MV-4-11 (cell line): Measurements from ENCODE around the gene KIF26A.

Experiments
- DNase-seq: peaks from one replicate; lab custom pipeline; 2025; lab: John Stamatoyannopoulos, UW

The KIF26A gene

DNA sequence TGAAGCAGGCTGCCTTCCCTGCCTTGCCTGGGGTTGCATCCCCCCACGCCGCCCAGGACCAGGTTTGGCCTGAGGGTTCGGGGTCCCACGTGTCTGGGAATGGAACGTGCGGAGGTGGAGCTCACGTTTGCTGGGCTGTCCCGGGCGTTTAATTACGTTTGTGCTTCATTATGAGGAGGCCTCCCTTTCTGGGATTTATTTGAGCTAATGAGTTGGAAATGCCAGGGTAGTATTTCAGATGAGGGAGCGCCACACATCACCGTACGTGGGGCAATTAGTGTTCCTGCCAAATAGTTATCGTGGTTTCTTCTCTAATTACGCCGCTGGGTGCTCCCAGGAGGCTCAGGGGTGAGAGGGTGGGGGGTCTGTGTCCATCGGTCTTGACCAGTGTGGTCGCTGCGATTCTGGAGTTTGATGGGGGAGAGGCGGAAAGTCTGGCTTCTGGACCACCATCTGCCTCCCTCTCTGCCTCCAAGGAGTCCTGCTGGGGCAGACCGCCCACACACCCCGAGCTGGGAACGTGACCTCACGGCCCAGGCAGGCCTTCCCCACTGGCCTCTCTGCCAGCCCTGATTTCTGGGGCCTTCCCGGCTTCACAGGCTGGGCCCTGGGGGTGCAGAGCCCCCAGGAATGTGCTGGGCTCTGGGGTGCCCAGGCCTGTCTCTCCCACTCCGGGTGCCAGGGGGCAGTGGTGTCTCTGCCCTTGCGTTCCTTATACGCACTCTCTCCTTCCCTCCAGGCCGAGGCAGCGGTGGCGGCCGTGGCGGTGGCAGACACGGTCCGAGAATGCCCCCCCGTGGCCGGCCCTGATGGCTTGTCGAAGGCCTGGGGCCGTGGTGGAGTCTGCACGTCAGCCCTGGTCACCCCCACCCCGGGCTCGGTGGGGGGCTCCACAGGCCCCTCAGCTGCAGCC is 18.9 kb downstream of the KIF26A start:
- DNase-seq = no peak

DNA sequence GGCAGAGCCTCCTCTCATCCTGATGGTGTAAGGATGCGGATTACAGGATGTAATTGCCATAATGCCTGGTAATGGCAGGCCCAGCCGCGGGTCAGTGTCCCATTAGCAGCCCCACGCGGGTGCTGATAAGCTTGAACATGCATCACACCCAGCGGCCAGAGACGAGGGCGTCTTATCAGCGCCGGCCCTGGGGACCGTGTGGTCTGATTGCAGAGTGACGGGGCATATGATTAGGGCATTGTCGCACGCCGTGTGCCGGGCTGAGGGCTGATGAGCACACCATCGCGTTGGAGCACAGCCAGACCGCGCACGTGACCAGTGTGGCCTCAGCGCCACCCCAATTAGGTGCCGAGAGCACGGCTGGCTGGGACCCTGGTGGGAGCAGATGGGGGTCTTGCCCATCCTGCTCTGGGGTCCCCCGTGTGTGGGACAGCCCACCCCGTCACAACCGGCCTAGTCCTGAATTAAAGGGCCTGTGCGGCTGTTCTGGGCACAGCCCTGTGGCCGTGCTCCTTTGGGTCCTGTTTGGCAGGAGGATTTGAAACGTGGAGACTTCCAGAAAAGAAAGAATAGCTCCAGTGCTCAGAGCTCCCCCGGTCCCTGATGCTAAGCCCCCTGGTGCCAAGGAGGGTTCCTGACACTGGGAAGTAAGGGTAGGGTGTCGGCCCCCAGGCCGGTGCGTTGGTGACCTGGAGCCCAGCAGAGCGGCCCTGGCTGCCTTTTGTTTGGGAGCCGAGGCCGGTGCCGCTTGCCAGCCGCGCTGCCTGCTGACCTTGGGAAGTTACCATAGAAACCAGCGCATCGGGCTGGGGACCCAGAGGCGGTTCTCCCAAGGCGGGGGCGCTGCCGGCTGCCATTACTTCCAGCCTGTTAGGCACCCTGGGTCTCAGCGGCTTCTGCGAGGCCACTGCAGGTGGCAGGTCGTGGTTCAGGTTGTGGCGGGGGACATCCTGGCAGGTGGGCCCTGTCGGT is 20.7 kb downstream of the KIF26A start:
- DNase-seq = no peak

DNA sequence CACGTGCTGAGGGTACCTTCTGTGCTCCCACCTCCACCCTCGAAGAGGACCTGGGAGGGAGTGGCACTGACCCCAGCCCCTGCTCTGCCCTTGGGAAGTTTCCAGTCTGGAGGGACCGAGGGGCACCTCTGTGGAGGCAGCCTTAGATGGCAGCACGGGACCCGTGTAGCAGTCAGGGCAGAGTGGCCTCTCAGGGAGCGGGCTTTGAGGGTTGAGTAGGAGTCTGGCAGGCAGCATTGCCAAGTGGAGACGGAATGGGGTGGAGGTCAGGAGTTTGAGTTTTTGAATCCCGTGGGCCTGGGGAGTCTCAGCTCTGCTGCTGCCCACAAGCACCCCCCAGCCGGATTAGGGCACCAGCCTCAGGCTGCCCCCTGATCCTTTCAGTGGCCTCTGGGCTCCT is 21.6 kb downstream of the KIF26A start:
- no peak for DNase-seq

DNA sequence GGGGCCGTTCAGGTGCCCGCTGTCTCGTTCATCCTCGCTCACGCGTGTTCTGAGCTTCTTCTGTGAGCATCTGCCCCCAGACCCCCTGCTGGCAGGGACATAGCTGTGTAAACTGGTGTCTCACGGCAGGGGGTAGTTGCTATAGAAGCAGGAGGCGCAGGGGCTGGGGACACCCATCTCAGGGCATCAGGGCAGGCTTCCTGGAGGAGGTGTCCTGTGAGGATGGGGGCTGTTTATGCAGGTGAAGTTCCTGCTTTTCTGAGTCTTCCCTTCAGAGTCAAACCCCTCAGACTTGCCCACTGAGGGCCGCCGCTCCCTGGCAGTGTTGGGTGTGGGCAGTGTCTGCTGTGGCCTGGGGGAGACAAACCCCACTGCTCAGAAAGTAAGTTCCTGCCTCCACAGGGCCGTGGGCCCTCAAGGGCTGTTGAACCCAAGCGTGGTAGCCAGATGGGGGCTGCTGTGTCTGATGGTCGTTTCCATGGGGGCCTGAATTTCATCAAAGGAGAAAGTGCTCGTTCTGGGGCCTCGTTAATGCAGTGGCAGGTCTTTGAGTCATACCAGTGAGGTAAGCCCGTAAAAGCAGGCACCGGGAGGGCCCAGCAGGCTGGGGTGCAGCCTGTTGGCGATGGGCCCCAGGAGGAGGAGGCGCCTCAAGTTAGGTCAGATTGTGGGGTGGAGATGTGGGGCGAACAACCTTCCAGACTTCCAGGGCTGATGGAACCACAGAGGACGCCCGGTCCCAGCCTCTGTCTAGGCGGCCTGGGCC is 23.4 kb downstream of the KIF26A start:
- DNase-seq = no peak

DNA sequence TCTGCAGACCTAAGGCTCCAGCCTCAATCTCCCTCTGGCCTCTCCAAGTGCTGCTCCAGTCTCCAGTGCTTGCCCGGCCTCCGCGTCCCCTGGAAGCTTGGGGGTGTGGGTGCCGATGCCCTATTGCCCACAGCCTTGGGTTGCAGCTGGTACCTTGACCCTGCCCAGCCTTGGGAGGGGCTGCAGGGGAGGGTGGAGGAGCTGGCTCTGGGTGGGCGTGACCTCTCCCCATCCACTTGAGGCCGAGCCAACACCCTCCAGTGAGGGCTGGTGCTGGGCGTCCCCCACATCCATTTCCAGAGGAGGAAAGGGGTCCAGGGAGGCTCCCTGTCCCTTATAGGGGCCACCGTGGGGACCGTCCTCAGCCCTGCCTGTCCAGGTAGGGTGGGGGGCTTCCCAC is 24.1 kb downstream of the KIF26A start:
- no peak for DNase-seq

DNA sequence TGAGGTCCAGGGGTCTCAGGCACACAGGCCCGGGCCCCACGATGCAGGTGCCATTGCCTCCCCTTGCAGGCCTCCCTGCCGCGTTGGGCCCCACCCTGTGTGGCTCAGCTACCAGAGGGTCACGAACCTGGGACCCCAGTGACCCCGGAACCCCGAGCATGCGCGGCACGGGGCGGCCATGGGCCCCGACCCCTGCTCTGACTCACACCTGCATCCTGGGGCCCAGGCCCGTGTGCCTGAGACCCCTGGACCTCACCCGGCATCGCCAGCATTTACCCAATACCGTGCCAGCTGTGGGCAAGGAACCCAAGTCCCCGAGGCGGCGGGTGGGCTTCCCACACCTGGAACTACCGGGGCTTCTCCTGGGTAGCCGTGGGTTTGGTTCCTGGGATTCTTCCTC is 25.2 kb downstream of the KIF26A start:
- DNase-seq = no peak

DNA sequence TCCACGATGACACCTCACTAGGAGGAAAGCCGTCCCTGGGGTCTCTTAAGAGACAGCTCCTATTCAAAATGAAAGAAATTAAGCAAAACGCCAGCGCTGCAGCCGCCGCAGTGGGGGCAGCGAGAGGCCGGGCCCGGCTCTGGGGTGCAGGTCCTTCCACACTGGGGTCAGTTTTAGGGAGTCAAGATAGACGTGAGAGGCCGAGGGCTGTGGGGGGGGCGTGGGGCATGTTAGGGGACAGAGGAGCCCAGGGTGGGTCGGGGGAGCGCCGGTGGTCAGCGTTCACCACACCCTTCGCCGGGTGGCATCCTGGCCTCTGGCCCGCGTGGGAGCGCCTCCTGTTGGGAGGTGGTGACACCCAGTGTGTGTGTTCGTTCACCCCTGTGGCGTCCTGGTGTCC is 25.7 kb downstream of the KIF26A start:
- DNase-seq = no peak

DNA sequence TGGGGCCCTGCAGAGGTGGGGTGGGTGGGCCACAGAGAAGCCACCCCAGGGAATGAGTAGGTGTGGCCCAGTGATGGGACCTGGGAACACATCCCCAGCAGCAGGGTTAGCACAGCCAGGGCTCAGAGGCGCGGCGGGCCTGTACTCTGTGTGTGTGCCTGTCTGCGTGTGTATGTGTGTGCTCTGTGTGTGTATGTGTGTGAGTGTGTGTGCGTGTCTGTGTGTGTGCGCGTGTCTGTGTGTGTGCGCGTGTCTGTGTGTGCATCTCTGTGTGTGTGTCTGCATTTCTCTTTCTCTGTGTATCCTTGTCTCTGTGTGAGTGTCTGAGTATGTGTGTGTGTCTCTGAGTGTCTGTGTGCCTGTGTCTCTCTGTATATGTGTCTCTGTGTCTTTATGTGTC is 26.1 kb downstream of the KIF26A start:
- no peak for DNase-seq

DNA sequence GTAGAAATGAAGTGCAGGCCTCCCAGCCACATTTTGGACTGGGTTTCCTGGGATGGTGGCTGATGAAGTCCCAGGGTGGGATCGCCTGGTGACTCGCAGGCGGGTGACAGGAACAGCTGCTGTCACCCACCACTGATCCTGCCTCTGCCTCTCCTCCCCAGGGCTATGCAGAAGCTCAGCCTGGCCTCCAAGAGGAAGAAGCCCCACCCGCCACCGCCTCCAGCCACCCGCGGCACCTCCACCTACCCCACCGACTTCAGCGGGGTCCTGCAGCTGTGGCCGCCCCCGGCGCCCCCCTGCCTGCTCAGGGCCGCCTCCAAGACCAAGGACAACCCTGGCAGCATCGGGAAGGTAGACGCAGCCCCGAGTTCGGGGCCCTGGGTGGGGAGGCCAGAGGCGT is 28.3 kb downstream of the KIF26A start:
- DNase-seq = no peak

DNA sequence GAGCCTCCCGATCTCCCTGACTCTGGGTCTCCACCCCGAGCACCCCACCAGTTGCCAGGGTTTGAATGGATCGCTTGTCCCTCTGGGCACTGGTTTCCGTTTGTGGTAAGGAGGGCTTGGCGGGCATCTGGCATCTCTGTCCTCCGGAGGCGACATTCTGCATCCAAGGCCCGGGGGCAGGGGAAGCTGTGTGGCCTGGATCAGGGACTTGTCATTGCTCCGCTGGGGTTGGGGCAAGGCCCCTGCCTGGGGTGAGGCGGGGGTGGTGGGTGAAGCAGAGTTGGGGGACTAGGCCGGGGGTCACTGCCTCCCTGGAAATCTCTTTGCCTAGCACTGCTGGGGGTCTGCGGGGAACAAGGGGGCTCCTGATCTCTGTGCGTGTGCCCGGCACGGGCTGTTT is 30.2 kb downstream of the KIF26A start:
- DNase-seq = no peak

DNA sequence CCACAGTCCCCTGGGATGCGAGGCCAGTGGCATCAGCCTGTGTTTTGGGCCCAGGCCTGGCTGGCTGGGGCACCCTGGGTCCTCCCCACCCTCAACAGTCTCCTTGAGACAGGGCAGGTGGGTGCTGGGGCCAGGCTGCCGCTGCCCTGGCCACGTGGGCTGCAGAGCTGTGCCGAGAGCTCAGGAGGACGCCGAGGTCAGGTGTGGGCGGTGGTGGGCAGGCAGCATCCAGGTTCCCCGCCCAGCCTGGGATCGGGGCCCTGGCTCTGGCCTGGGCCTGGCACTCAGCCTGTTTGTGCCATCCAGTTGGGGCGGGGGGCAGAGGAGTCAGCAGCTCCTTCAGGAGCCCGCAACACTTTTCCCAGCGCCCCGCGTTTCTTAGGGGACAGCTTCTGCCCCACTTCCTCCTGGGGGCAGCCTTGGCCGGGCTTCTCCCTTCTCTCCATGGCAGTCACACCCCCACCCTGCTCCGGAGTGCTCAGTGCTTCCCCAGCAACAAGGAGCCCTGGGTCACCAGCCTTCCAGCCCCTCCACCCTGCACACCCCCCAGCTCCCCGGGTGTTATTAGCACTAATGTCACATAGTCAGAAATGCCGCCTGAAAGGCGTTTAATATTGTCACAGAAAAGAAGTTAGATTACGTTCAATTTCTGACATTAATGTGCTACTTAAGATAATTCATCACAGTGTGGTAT is 30.8 kb downstream of the KIF26A start:
- DNase-seq = no peak

DNA sequence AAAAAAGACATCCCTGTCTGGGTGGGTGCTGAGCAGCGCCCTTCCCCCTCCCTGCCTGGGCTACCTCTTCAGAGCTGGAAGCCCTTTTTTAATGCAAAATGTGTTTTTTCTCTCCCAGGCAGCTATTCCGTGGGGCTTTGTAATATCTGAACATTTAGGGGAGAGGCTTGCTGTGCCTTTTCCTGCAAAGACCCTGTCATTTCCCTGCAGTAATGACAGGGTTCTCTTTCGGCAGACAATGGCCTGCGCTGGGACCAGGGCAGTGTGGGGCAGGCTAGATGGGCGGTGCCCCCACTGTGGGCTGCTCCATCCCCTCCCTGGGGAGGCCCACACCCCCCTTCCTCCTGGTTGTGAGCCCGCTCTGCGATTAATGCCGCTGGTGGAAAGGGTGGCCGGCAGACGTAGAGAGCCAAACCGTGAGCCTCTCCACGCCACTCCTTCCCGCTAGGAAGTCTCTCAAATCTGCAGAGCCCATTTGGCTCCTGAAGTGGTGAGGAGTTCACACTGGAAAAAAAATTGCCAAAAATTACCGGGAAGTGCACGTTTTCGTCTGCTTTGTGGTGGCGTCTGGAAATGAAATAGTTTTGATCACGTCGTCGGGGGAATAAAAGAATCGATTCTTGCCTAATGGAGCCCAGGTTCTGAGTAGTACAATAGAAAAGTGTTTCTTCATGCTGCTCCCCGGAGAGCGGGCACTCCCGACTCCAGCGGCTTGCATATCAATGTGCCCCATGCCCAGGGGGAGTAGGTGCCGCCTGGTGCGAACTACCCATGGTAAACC is 31.5 kb downstream of the KIF26A start:
- DNase-seq = no peak

DNA sequence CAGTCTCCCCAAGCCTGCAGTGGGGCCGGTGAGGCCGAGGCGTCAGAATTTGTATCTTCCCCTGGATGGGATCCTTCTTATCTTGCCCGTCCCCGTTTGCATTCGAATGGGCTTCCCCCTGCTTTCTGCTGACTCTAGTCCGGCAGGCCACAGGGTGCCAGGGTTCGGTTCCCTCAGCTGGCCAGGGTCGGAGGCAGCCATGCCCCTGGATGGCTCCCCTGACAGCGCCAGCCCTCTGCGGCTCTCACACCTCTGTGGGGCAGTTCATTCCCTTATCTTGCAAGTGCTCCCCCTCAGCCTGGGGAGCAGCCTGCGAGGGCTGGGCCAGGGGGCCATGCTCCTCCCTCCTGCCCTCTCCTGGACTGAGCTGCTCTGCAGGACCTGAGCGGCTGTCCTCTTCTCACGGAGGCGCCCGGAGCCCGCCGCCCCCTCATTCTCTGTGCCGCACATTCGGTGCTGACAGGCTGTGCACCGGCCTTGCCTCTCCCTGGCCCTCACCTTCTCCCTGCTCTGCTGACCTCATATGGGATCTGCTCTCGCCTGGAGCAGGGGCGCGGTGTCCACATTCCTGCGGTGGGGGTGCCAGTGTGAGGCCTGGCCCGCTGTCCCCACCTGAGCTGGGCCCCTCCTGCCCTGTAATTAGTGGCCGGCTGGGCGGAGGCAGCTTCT is 32.8 kb downstream of the KIF26A start:
- DNase-seq = no peak

DNA sequence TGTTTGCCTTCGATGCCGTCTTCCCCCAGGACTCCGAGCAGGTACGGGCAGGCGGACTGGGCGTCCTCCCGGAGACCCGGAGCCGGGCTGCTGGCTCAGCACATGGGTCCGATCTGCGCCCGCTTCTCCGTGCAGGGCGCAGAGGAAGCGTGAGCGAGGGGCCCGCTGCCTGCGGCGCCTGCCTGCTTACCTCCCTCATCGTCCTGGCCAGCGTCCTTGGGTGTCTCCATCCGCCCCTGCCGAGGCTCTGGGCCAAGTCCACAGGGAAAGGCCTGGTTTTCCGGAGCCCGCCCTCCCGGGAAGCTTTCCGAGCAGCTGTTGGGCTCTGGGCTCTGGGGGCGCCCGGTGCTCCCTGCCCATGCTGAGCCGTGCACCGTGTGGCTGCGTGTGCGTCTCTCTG is 33.5 kb downstream of the KIF26A start:
- no peak for DNase-seq

DNA sequence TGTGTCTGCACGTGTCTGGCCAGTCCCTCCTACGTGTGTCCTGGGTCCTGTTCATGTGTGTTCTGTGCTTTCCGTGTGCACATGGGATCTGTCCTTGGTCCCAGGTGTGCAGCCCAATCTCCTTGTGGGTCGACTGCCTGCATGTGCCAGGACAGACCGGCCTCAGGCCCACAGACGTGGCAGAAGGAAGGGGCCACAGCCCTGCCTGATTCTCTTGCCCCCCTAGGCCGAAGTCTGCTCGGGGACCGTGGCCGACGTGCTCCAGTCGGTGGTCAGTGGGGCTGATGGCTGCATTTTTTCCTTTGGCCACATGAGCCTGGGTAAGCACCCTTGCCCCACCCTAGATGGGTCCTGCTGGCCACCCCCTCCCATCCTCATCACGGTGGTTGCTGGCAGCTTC is 34.0 kb downstream of the KIF26A start:
- no peak for DNase-seq

DNA sequence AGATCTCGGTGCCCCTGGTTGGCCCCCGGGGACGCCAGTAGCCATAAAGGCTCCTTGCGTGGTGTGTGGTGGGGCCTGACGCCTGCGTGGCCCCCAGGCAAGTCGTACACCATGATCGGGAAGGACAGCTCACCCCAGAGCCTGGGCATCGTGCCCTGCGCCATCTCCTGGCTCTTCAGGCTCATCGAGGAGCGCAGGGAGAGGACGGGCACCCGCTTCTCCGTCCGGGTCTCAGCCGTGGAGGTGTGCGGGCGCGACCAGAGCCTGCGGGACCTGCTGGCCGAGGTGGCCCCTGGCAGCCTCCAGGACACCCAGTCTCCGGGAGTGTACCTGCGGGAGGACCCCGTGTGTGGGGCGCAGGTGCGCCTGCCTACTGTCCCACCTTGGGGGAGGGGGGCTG is 34.5 kb downstream of the KIF26A start:
- no peak for DNase-seq

DNA sequence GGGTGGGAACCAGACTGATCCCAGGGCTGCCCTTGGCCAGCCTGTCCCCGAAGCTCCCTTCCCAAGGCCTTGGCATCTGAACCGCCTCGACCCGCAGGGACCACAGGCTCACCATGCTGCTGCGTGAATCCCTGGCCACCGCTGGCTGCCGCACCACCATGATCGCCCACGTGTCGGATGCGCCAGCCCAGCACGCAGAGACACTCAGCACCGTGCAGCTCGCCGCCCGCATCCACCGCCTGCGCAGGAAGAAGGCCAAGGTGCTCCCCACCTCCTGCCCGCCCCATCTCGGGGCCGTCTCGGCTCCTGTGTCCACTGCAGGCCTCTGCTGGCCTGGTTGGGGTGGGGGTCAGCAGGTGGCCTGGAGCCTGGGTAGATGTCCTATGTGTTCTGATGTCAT is 35.7 kb downstream of the KIF26A start:
- no peak for DNase-seq

DNA sequence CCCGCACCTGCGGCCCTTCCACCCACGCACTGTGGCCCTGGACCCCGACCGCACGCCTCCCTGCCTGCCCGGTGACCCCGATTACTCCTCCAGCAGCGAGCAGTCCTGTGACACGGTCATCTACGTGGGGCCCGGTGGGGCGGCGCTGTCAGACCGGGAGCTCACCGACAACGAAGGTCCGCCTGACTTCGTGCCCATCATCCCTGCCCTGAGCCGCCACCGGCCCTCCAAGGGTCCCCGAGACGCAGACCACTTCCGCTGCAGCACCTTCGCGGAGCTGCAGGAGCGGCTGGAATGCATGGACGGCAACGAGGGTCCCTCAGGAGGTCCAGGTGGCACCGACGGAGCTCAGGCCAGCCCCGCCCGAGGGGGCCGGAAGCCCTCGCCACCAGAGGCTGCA is 36.7 kb downstream of the KIF26A start:
- no peak for DNase-seq

DNA sequence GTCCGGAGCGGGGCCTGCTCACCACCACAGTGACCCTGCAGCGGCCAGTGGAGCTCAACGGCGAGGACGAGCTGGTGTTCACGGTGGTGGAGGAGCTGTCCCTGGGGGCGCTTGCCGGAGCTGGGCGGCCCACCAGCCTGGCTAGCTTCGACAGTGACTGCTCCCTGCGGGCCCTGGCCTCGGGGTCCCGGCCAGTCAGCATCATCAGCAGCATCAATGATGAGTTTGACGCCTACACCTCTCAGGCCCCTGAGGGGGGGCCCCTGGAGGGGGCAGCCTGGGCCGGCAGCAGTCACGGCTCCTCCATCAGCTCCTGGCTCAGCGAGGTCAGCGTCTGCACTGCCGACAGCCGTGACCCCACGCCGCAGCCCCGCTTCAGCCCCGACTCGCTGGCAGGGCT is 37.4 kb downstream of the KIF26A start:
- DNase-seq = no peak

DNA sequence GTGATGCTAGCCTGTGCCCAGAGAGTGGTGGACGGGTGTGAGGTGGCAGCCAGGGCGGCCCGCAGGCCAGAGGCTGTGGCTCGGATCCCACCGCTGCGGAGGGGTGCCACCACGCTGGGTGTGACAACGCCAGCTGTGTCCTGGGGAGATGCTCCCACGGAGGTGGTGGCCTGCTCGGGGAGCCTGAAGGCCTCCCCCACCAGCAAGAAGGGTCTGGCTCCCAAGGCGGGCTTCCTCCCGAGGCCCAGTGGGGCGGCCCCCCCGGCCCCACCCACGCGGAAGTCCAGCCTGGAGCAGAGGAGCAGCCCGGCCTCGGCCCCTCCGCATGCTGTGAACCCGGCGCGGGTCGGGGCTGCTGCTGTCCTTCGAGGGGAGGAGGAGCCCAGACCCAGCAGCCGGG is 38.2 kb downstream of the KIF26A start:
- DNase-seq = no peak
